Heart left ventricle (tissue), 13 donors: ENCODE measurements around the gene FUT2.

Source experiments
- POLR2A ChIP-seq, 2 donors: fragments of 450-650 bp; IDR thresholded peaks; one replicate each; pipeline ENCODE4 v1.6.1; 2017; ENCODE audit warnings: antibody characterized with exemption in 2 of 2, mild to moderate bottlenecking in 2 of 2, moderate library complexity in 2 of 2
- TF ChIP-seq, protein P1 (sequence below), 12 donors: fragments of 200-600 bp; sonication (generic) in 4 of 12; IDR thresholded peaks; one replicate each; pipeline versions ENCODE4 v1.5.0 to v1.8.0; 2018 to 2022; ENCODE audit warnings: antibody characterized with exemption in 12 of 12, mild to moderate bottlenecking in 5 of 12
- donor health status: ischemic (EF 13 %, LVEDD 7.1; RV severe dilation, severe dysfunction).
- donor health status: DM: no; HTN: yes; CAD: no.
- donor health status: DM: no; HTN: no; CAD: no.
- donor health status: ischemic (EF 25% LVEDD 6.9; RV normal size, moderate dysfunction).
- donor health status: ischemic (EF 25% LVEDD 5.7; RV mildly dilated, moderate dysfunction).
- donor health status: ischemic (EF 35%, LVEDD 5.7; RV mildly dilated, moderate dysfunction).
- donor health status: nonischemic (EF 11% LVEDD 7.7; RV severe dilation, severe dysfunction).
- donor health status: DM: yes; HTN: yes; CAD: no.
- donor health status: PGD.
- donor health status: ischemic (EF 29% LVEDD 5.4; RV normal size, mild dysfunction).
- donor health status: nonischemic (EF 23%, LVEDD 6.1; RV moderate dilation, normal function).

DNA sequence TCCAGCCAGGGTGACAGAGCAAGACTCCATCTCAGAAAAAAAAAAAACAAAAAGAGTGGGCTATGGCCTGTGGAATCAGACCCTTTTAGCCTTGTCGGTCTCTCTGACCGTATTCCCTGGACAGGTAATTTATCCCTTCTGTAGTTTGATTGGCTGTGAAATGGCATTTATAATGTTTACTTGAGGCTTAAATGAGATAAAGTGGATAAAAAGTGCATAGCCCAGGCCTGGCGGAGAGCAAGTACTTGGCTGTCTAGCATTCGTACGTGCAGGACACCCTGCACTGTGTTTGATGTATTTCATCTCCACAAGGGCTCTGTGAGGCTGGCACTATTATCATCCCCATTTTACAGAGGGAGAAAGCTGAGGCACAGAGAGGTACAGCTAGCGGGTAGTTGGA, 30.0 kb upstream of the FUT2 start:
- no peak for TF ChIP-seq POLR2A (IDR thresholded peaks at IDR 0.05)
- TF ChIP-seq, protein P1, sequence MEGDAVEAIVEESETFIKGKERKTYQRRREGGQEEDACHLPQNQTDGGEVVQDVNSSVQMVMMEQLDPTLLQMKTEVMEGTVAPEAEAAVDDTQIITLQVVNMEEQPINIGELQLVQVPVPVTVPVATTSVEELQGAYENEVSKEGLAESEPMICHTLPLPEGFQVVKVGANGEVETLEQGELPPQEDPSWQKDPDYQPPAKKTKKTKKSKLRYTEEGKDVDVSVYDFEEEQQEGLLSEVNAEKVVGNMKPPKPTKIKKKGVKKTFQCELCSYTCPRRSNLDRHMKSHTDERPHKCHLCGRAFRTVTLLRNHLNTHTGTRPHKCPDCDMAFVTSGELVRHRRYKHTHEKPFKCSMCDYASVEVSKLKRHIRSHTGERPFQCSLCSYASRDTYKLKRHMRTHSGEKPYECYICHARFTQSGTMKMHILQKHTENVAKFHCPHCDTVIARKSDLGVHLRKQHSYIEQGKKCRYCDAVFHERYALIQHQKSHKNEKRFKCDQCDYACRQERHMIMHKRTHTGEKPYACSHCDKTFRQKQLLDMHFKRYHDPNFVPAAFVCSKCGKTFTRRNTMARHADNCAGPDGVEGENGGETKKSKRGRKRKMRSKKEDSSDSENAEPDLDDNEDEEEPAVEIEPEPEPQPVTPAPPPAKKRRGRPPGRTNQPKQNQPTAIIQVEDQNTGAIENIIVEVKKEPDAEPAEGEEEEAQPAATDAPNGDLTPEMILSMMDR (IDR thresholded peaks at IDR 0.05): no peak
